ENCODE results near the gene SAMD4A. TPM values are rescaled to one million over a fixed set of nuclear protein-coding genes. Genes with fewer than 3 reads are reported as not detected.
A peak's percentile ranks its signal among the peaks of the same experiment; 100 is the strongest.

SAMD4A gene
- total RNA-seq, 1 donor from 2014 or later = 30.0 TPM

DNA sequence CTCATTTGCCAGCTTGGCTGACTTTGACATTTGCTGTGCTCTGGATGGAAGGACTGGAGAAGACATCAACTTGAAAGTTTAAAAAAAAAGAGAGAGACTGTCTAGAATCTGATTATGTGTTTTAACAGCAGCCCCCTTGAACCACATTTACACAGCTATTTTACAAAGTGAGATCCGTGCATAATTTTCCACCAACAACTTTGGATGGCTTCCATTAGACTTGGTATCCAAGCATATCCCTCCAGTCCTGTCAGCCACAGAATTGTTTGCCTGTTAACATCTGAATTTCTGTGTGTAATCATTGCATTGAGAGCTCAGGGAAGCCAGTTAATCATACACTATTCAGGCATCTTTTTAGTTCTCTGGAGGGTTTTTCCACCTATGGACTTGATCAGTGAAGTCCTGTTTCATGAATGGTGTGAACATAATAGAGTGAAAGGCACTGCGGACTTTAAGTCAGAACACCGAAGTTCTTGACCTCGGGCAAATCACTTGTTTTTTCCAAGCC lies 93.7 kb downstream of the SAMD4A start:
- Mint-ChIP-seq H3K9me3 (no peaks in the 10 kb centered on the region), H3K27me3 (ENCODE audit: low read depth) (no peaks in the 10 kb centered on the region), H3K27ac (no peak overlapping the region), H3K4me1 (peaks cover 25% of the 10 kb centered on the region), H3K4me3 (no peak overlapping the region), H3K36me3 (peaks cover 1% of the 10 kb centered on the region)
- no peak for DNase-seq (ENCODE audit: low spot score in 2 of 2, unreplicated experiment in 2 of 2)
- TF ChIP-seq, protein P1, sequence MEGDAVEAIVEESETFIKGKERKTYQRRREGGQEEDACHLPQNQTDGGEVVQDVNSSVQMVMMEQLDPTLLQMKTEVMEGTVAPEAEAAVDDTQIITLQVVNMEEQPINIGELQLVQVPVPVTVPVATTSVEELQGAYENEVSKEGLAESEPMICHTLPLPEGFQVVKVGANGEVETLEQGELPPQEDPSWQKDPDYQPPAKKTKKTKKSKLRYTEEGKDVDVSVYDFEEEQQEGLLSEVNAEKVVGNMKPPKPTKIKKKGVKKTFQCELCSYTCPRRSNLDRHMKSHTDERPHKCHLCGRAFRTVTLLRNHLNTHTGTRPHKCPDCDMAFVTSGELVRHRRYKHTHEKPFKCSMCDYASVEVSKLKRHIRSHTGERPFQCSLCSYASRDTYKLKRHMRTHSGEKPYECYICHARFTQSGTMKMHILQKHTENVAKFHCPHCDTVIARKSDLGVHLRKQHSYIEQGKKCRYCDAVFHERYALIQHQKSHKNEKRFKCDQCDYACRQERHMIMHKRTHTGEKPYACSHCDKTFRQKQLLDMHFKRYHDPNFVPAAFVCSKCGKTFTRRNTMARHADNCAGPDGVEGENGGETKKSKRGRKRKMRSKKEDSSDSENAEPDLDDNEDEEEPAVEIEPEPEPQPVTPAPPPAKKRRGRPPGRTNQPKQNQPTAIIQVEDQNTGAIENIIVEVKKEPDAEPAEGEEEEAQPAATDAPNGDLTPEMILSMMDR (IDR thresholded peaks at IDR 0.05; ENCODE audit: unreplicated experiment) = no peak

DNA sequence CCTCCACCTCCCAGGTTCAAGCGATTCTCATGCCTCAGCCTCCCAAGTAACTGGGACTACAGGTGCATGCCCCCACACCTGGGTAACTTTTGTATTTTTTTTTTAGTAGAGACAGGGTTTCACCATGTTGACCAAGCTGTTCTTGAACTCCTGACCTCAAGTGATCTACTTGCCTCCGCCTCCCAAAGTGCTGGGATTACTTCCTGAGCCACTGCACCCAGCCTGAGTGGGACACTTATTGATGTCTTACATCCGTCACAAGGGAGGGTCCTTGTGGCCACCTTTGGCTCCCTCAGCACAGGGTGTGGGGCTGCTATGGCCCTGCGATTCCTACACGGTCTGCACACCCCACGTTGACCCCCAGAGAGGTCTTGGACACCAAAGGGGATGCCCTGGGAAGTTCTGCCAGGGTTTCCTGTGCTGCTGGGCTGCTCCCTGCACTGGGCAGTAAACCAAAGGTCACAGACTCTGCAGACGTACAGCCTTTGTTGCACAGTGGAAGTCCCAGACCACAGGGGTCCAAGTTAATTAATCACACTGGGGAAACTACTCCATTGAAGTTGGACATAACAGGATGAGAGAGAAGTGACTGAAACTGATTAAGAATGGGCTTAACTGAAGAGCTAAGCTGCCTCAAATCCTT lies 95.7 kb downstream of the SAMD4A start:
- no peaks in the 10 kb centered on the region for H3K27me3 Mint-ChIP-seq (ENCODE audit: low read depth)
- no peak overlapping the region for H3K4me3 Mint-ChIP-seq
- H3K36me3 Mint-ChIP-seq = peaks cover 3% of the 10 kb centered on the region
- TF ChIP-seq, protein P1 (IDR thresholded peaks at IDR 0.05; ENCODE audit: unreplicated experiment) = no peak
- H3K27ac Mint-ChIP-seq = no peak overlapping the region
- DNase-seq (ENCODE audit: low spot score in 2 of 2, unreplicated experiment in 2 of 2) = no peak
- peaks cover 27% of the 10 kb centered on the region for H3K4me1 Mint-ChIP-seq
- no peaks in the 10 kb centered on the region for H3K9me3 Mint-ChIP-seq

DNA sequence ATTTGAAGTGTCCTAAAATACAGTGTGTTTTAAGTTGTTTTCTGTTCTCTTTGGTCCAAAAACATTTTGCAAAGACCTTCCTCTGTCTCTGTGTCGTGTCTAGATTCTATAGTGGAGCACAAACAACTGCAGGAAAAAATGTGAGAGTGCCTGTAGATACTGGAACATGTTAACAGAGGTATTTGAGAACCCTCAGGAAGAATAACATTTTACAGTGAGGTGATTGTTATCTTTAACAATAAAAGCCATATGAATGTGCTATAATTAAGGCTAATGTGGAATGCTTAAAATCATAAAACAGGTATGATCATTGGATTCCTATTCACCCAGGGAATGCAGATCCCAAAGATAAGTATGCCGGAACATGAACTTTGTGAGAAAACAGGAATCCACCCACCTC lies 98.0 kb downstream of the SAMD4A start:
- TF ChIP-seq, protein P1 (IDR thresholded peaks at IDR 0.05; ENCODE audit: unreplicated experiment) = no peak
- no peaks in the 10 kb centered on the region for H3K9me3 Mint-ChIP-seq
- peak overlapping the region; percentile 88 for H3K27ac Mint-ChIP-seq
- no peak for DNase-seq (ENCODE audit: low spot score in 2 of 2, unreplicated experiment in 2 of 2)
- peaks cover 30% of the 10 kb centered on the region for H3K4me1 Mint-ChIP-seq
- no peaks in the 10 kb centered on the region for H3K27me3 Mint-ChIP-seq (ENCODE audit: low read depth)
- no peak overlapping the region for H3K4me3 Mint-ChIP-seq
- peaks cover 5% of the 10 kb centered on the region for H3K36me3 Mint-ChIP-seq

DNA sequence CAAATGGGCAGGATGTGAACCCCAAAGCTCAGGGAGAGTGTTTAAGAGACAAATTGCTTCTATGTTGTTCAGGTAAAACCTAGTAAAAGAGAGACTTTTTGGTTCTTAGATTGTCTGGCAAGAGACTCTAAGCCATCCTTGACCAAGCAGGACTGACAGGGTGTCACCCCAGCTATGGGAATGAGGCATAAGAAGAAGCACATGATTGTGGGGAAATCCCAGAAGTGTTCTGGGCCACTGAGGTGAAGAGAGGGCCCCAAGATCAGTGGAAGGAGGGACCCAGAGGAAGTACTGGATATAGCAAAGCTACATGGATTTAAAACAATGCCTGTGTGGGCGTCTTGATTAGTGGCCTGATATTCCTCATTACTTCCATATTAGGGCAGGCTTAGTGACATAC lies 99.0 kb downstream of the SAMD4A start:
- TF ChIP-seq, protein P1 (IDR thresholded peaks at IDR 0.05; ENCODE audit: unreplicated experiment) = no peak
- H3K27ac Mint-ChIP-seq = no peak overlapping the region
- H3K27me3 Mint-ChIP-seq (ENCODE audit: low read depth) = no peaks in the 10 kb centered on the region
- peaks cover 5% of the 10 kb centered on the region for H3K36me3 Mint-ChIP-seq
- H3K4me1 Mint-ChIP-seq = peaks cover 40% of the 10 kb centered on the region
- no peak overlapping the region for H3K4me3 Mint-ChIP-seq
- H3K9me3 Mint-ChIP-seq = no peaks in the 10 kb centered on the region
- no peak for DNase-seq (ENCODE audit: low spot score in 2 of 2, unreplicated experiment in 2 of 2)

DNA sequence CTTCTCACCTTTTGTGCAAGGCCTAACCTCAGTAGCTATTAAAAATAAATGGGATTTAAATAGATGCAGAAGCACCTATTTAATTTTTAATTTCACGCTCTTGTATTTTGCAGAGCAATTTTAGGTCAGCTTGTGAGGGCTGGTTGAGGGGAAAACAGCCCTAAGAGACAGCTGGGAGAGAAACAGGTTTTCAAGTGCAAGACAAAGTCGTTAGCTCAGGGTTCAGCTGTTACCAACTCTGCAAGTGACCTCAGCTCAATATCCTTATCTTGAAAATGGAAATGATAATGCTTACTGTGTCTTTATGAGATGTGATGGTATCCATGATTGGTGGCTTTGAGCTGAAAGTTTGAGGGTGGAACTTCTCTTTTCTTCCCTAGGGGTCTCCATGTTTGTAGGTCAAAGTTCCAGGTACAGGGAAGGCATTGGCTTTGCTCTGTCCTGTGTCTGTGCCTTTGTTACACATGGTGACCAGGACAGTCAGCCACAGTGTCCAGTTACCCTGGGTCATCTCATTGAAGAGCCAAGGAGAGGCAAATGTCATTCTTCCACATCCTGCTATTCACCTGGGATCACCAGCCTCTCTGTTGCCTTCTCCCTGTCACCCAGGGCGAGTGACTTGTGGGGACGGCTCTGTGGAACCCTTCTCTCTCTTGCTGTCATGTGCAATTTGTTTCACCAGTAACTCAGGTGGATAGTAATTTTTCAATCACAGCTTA lies 100.3 kb downstream of the SAMD4A start:
- Mint-ChIP-seq H3K36me3 (peaks cover 4% of the 10 kb centered on the region), H3K9me3 (no peaks in the 10 kb centered on the region), H3K4me3 (no peak overlapping the region), H3K27ac (no peak overlapping the region), H3K27me3 (ENCODE audit: low read depth) (no peaks in the 10 kb centered on the region), H3K4me1 (peaks cover 47% of the 10 kb centered on the region)
- TF ChIP-seq, protein P1 (IDR thresholded peaks at IDR 0.05; ENCODE audit: unreplicated experiment) = no peak
- no peak for DNase-seq (ENCODE audit: low spot score in 2 of 2, unreplicated experiment in 2 of 2)

All from mesothelial cell of epicardium (in vitro differentiated cells).